Sigmoid colon (tissue), 7 donors: ENCODE data around the gene RAET1L. TPM values are rescaled to one million over a fixed set of nuclear protein-coding genes. Genes with fewer than 3 reads are reported as not detected.

Experiments
- DNase-seq: peaks from one replicate; pipeline ENCODE4 v3.0.0-alpha.2; 2019
- H3K27ac ChIP-seq, 4 donors: fragments of 200-600 bp; sonication (generic); one replicate each; pipeline ENCODE4 v1.5.1; 2016 to 2019; ENCODE audit warnings: mild to moderate bottlenecking in 1 of 4
- H3K27me3 ChIP-seq, 3 donors: fragments of 200-600 bp; sonication (generic); one replicate each; pipeline ENCODE4 v1.5.1; 2019; ENCODE audit warnings: mild to moderate bottlenecking in 1 of 3
- H3K36me3 ChIP-seq, 4 donors: fragments of 200-600 bp; sonication (generic); one replicate each; pipeline ENCODE4 v1.5.1; 2016 to 2019
- H3K4me1 ChIP-seq, 4 donors: fragments of 200-600 bp; sonication (generic); one replicate each; pipeline ENCODE4 v1.5.1; 2017 to 2019
- H3K4me3 ChIP-seq, 4 donors: fragments of 200-600 bp; sonication (generic); one replicate each; pipeline ENCODE4 v1.5.1; 2017 to 2019; ENCODE audit warnings: mild to moderate bottlenecking in 2 of 4, moderate library complexity in 1 of 4
- H3K9me3 ChIP-seq, 4 donors: fragments of 200-600 bp in 3 of 4; sonication (generic) in 3 of 4; one replicate each; pipeline versions ENCODE4 v1.5.1 to v1.6.1; 2013 to 2019
- CTCF ChIP-seq, 4 experiments: fragments of 450-650 bp in 3 of 4; fragments of 200-600 bp in 1 of 4; IDR thresholded peaks; one replicate each; pipeline ENCODE4 v1.5.1; 2016 to 2019; ENCODE audit warnings: antibody characterized with exemption in 4 of 4, mild to moderate bottlenecking in 3 of 4, moderate library complexity in 2 of 4
- EP300 ChIP-seq, 4 donors: sonication (generic); formaldehyde crosslinking; IDR thresholded peaks; one replicate each; pipeline ENCODE4 v1.6.1; 2017; ENCODE audit warnings: antibody characterized with exemption in 4 of 4
- POLR2A ChIP-seq, 2 donors: fragments of 450-650 bp; IDR thresholded peaks; one replicate each; pipeline ENCODE4 v1.6.1; 2016; ENCODE audit warnings: antibody characterized with exemption in 2 of 2, mild to moderate bottlenecking in 2 of 2, moderate library complexity in 2 of 2
- POLR2AphosphoS5 ChIP-seq, 4 donors: sonication (generic); formaldehyde crosslinking; IDR thresholded peaks; one replicate each; pipeline ENCODE4 v1.6.1; 2017; ENCODE audit warnings: antibody characterized with exemption in 4 of 4
- WGBS, 2 donors: extraction: QIAGEN DNeasy Blood & Tissue Kit; methylation state at CpG; one replicate each; pipeline ENCODE4 v1.1.7; 2013; 5-methylcytosine and 5-hydroxymethylcytosine counted together
- intact Hi-C: fragments of 100-400 bp; cut with DNase I; formaldehyde crosslinking; loops from one replicate; pipeline ENCODE4 v1.15.1; 2023
- polyA plus RNA-seq, 3 donors: library from polyadenylated mRNA; stranded (reverse); fragments of 200-250 nt; gene quantifications; one replicate each; pipeline ENCODE4 v1.2.3, GENCODE V29; 2013
- total RNA-seq, 4 donors: library from RNA; depleted of rRNA; stranded (reverse); fragments of >200 nt; gene quantifications; one replicate each; pipeline ENCODE4 v1.1.0, GENCODE V29; 2016
- donor health status: healthy with polysubstance abuse.
- donor health status: Bipolar disorder and iron deficiency.
- donor health status: healthy.

The RAET1L gene
- total and polyA plus RNA-seq, 7 donors, result not detected

- 1 to 2% methylated on average over 49 of the region's 49 CpGs for WGBS, 2 donors
Observed at GRCh38 chr6:149990661-149991471, 34.5 kb downstream of the RAET1L start.

GRCh38 chr6:149990212-149990660 lies 35.1 kb downstream of the RAET1L start:
- DNase-seq, result no peak
- Histone ChIP-seq H3K36me3 (no peaks in the 10 kb centered on the region), H3K4me1 (peaks cover 0 to 16% (median 15%) of the 10 kb centered on the region in 4 donors), H3K9me3 (peaks cover 0 to 21% (median 5%) of the 10 kb centered on the region in 4 donors), H3K27me3 (peaks cover 57 to 100% (median 91%) of the 10 kb centered on the region in 3 donors), H3K4me3 (peak overlapping the region in 1 of 4 donors; percentile 8), H3K27ac (no peak overlapping the region)
- 3% methylated on average over 32 of the region's 32 CpGs for WGBS, 2 donors
- intact Hi-C loops, result no loop called here
- no peak for TF ChIP-seq POLR2AphosphoS5 (IDR thresholded peaks at IDR 0.05)
- TF ChIP-seq POLR2A (IDR thresholded peaks at IDR 0.05), result no peak
- no peak for TF ChIP-seq CTCF (IDR thresholded peaks at IDR 0.05)
- no peak for TF ChIP-seq EP300 (IDR thresholded peaks at IDR 0.05)

More at GRCh38 chr6:149990661-149991471, 34.5 kb downstream of the RAET1L start:
- intact Hi-C loops, result no loop called here
- peaks cover 0 to 21% (median 5%) of the 10 kb centered on the region in 4 donors for H3K9me3 ChIP-seq
- no peak overlapping the region for H3K27ac ChIP-seq
- H3K36me3 ChIP-seq, result no peaks in the 10 kb centered on the region
- H3K27me3 ChIP-seq, result peaks cover 57 to 100% (median 91%) of the 10 kb centered on the region in 3 donors
- TF ChIP-seq POLR2A (IDR thresholded peaks at IDR 0.05), result no peak
- no peak for TF ChIP-seq CTCF (IDR thresholded peaks at IDR 0.05)
- TF ChIP-seq POLR2AphosphoS5 (IDR thresholded peaks at IDR 0.05), result no peak
- TF ChIP-seq EP300 (IDR thresholded peaks at IDR 0.05), result no peak
- H3K4me3 ChIP-seq, result peak overlapping the region in 2 of 4 donors; percentile 8
- H3K4me1 ChIP-seq, result peaks cover 0 to 16% (median 15%) of the 10 kb centered on the region in 4 donors
- no peak for DNase-seq

- H3K27me3 ChIP-seq, result peaks cover 52 to 95% (median 84%) of the 10 kb centered on the region in 3 donors
- H3K36me3 ChIP-seq, result no peaks in the 10 kb centered on the region
- peaks cover 0 to 16% (median 15%) of the 10 kb centered on the region in 4 donors for H3K4me1 ChIP-seq
- DNase-seq, result no peak
- WGBS, 2 donors, result 11 to 15% methylated on average over 17 of the region's 17 CpGs
- TF ChIP-seq POLR2AphosphoS5 (IDR thresholded peaks at IDR 0.05), result no peak
- no peak for TF ChIP-seq EP300 (IDR thresholded peaks at IDR 0.05)
- TF ChIP-seq CTCF (IDR thresholded peaks at IDR 0.05), result no peak
- no peak for TF ChIP-seq POLR2A (IDR thresholded peaks at IDR 0.05)
- H3K27ac ChIP-seq, result no peak overlapping the region
- intact Hi-C loops, result no loop called here
- peaks cover 0 to 21% (median 5%) of the 10 kb centered on the region in 4 donors for H3K9me3 ChIP-seq
- H3K4me3 ChIP-seq, result no peak overlapping the region
Observed at GRCh38 chr6:149988550-149989346, 36.6 kb downstream of the RAET1L start.

GRCh38 chr6:149987602-149988107 lies 37.7 kb downstream of the RAET1L start:
- H3K27ac ChIP-seq, result no peak overlapping the region
- WGBS, 2 donors, result 40 to 54% methylated on average over 2 of the region's 2 CpGs
- peaks cover 0 to 16% (median 15%) of the 10 kb centered on the region in 4 donors for H3K4me1 ChIP-seq
- no peaks in the 10 kb centered on the region for H3K36me3 ChIP-seq
- H3K4me3 ChIP-seq, result no peak overlapping the region
- H3K9me3 ChIP-seq, result peaks cover 0 to 21% (median 5%) of the 10 kb centered on the region in 4 donors
- H3K27me3 ChIP-seq, result peaks cover 47 to 93% (median 87%) of the 10 kb centered on the region in 3 donors
- TF ChIP-seq EP300 (IDR thresholded peaks at IDR 0.05) (no peak), CTCF (IDR thresholded peaks at IDR 0.05) (no peak), POLR2A (IDR thresholded peaks at IDR 0.05) (no peak), POLR2AphosphoS5 (IDR thresholded peaks at IDR 0.05) (no peak)
- no peak for DNase-seq
- intact Hi-C loops, result no loop called here
